Peyer's patch (tissue), 4 donors: ENCODE results near the gene BCR.

ENCODE experiments used
- POLR2A ChIP-seq, 2 donors: fragments of 450-650 bp; IDR thresholded peaks; one replicate each; pipeline ENCODE4 v1.5.1; 2017; ENCODE audit warnings: antibody characterized with exemption in 2 of 2, mild to moderate bottlenecking in 2 of 2, moderate library complexity in 2 of 2
- TF ChIP-seq, protein P1 (sequence below), 6 experiments: fragments of 450-650 bp in 4 of 6; fragments of 200-600 bp in 2 of 6; sonication (generic) in 1 of 6; IDR thresholded peaks; one replicate each; pipeline ENCODE4 v1.5.1; 2017 to 2019; ENCODE audit warnings: antibody characterized with exemption in 6 of 6, mild to moderate bottlenecking in 3 of 6, moderate library complexity in 1 of 6

DNA sequence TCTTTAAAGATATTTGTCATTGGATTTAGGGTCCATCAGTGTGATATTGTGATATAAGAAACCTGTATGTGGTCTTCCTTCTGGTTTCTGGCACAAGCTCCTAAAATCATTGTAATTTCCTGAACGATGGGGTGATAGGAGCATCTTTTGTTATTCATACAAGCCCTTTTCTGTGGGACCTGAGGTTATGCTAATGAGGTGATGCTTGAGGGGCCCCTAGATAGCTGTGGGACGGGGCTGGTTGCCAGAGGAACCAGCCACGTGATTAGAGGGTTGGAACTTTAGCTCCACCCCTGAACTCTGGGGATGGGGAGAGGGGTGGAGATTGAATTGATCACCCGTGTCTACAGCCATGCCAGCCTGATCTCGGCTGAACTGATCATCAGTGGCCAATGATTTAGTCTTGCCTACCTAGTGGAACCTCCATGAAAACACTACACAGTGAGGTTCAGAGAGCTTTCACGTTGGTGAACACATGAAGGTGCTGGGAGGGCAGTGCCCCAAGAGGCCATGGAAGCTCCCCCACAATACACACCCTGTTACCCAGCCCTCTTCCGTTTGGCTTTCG, 62.8 kb downstream of the BCR start:
- TF ChIP-seq, protein P1, sequence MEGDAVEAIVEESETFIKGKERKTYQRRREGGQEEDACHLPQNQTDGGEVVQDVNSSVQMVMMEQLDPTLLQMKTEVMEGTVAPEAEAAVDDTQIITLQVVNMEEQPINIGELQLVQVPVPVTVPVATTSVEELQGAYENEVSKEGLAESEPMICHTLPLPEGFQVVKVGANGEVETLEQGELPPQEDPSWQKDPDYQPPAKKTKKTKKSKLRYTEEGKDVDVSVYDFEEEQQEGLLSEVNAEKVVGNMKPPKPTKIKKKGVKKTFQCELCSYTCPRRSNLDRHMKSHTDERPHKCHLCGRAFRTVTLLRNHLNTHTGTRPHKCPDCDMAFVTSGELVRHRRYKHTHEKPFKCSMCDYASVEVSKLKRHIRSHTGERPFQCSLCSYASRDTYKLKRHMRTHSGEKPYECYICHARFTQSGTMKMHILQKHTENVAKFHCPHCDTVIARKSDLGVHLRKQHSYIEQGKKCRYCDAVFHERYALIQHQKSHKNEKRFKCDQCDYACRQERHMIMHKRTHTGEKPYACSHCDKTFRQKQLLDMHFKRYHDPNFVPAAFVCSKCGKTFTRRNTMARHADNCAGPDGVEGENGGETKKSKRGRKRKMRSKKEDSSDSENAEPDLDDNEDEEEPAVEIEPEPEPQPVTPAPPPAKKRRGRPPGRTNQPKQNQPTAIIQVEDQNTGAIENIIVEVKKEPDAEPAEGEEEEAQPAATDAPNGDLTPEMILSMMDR (IDR thresholded peaks at IDR 0.05) = no peak
- TF ChIP-seq POLR2A (IDR thresholded peaks at IDR 0.05) = no peak
